Activated T-helper 2 cell treated with anti-CD3 and anti-CD28 coated beads, Interferon-gamma antibody, Interleukin-2, Interleukin-4, amounts not matched to agents 10 μg/mL and 5 μg/mL and 100 μg/mL, durations not matched to agents 14 hours and 24 hours and 36 hours (primary cell): ENCODE data around the gene GALNTL6. TPM values are rescaled to one million over a fixed set of nuclear protein-coding genes. Genes with fewer than 3 reads are reported as not detected.

Experiments used
- DNase-seq: peaks from one replicate; pipeline ENCODE4 v3.0.0; 2021; ENCODE audit warnings: low spot score
- H3K27ac Mint-ChIP-seq: one replicate; pipeline ENCODE4 v1.8.0; 2021; ENCODE audit warnings: mixed read lengths
- H3K27me3 Mint-ChIP-seq: one replicate; pipeline ENCODE4 v1.8.0; 2021; ENCODE audit warnings: low read depth, mixed read lengths
- H3K36me3 Mint-ChIP-seq: one replicate; pipeline ENCODE4 v1.8.0; 2021; ENCODE audit warnings: low read depth, mixed read lengths
- H3K4me1 Mint-ChIP-seq: one replicate; pipeline ENCODE4 v1.8.0; 2021; ENCODE audit warnings: low read depth, mixed read lengths
- H3K4me3 Mint-ChIP-seq: one replicate; pipeline ENCODE4 v1.8.0; 2021; ENCODE audit warnings: low read depth, mild to moderate bottlenecking, moderate library complexity, mixed read lengths
- H3K9me3 Mint-ChIP-seq: one replicate; pipeline ENCODE4 v1.8.0; 2021; ENCODE audit warnings: mixed read lengths
- intact Hi-C: fragments of 100-400 bp; cut with micrococcal nuclease; formaldehyde crosslinking; loops from one replicate; pipeline ENCODE4 v1.15.1; 2023
- total RNA-seq: library from RNA; stranded (reverse); gene quantifications from 2 replicates; pipeline ENCODE4 v1.2.3, GENCODE V29; 2022

Gene GALNTL6
- total RNA-seq: not detected in 2 replicates

DNA sequence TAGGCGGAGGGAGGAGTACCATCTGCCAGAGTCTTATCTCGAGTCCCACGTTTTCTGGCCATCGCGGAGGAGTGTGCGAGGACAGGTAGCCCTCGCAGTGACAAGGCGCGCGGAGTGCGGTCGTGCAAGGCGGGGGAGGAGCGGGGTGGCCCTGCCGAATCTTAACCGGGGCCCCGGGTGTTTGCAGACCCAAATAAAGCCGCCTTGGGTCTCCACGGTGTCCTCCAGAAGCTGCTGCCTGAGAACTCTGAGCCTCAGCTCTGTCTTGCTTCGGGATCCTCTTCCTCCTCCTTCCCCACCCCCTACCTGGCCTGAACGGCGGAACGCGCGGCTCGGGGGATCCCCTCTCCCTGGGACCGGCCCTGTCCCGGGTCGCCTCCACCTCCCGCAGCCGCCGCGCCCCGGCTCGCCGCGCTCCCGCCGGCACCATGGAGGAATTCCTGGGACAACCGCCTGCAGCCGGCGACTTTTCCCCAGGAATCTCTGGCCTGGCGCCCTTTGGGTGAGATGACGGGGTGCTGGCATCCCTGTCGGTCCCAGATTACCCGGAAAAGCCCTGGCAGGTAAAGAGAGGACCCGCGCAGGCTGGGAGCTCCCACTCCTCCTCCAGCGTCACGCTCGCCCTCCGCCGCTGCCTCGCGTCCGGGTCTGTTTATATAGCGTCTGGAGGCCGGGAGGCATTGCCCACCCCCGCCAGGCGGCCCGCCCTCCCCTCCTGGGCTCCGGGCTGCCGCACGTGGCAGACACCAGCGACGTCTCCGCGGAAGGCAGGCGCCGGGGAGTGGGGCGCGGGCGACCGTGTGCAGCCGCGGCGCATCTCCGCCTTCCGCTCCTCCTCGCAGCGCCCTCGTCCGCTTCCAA lies at the start of gene GALNTL6:
GALNTL6 (plus strand) TSS at position 740 of the 861 bp plus-strand sequence.
- intact Hi-C loops: no loop called here
- no peak within 1 kb of the TSS for H3K4me3 Mint-ChIP-seq
- DNase-seq: no peak

DNA sequence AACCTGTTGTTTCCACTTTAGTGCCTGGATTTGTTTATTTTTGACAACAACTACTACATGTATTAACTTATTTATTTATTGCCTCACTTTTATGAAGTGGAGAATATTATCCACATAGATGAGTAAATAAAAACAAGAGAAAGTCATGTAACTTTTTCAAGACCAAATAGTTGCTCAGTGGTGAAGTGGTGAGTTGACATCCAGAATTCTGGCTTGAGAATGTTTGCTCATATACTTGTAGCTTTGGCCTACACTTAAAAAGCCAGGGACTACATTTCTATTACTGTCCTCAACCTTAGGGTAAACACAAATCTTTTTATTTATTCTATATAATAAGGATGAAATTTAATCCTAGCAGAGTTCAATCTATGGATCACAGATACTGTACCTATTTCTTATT lies 47.7 kb upstream of the GALNTL6 start:
- peaks cover 19% of the 10 kb centered on the region for H3K9me3 Mint-ChIP-seq
- H3K27me3 Mint-ChIP-seq: no peaks in the 10 kb centered on the region
- no peak for DNase-seq
- H3K4me1 Mint-ChIP-seq: no peaks in the 10 kb centered on the region
- no peak overlapping the region for H3K27ac Mint-ChIP-seq
- no peaks in the 10 kb centered on the region for H3K36me3 Mint-ChIP-seq
- no peak overlapping the region for H3K4me3 Mint-ChIP-seq
- intact Hi-C loops: no loop called here

More for the DNA sequence above, at the start of gene GALNTL6:
- no peak within 1 kb of the TSS for H3K27ac Mint-ChIP-seq
- no peaks in the 10 kb centered on the region for H3K4me1 Mint-ChIP-seq
- H3K27me3 Mint-ChIP-seq: peaks cover 20% of the 10 kb centered on the region
- H3K9me3 Mint-ChIP-seq: no peaks in the 10 kb centered on the region
- no peaks in the 10 kb centered on the region for H3K36me3 Mint-ChIP-seq

DNA sequence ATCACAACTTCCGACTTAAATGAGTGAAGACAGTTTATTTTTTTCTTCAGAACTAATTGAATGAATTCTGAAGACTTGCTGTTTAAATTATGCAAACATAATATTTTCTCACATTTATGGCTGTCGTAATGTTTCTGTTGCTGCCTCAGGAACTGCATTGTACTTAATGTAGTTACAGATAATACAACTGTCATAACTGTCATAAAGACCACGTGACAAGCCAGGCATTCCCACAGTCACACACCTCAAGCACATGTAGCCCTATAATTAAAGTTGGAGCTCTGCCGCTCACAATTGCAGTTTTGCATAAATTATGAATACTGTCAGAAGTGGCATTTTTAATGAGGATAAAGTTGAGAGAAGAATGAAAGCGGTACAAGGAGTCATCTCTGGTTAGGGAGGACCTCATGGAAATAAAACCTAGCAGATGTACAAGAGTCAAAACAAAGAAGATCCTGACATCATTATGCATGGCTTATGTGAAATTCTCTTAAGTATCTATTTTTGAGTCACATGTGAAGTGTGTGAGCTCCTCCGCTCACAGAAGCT lies 38.5 kb upstream of the GALNTL6 start:
- intact Hi-C loops: no loop called here
- no peak overlapping the region for H3K27ac Mint-ChIP-seq
- no peaks in the 10 kb centered on the region for H3K36me3 Mint-ChIP-seq
- no peaks in the 10 kb centered on the region for H3K9me3 Mint-ChIP-seq
- no peak for DNase-seq
- H3K4me3 Mint-ChIP-seq: no peak overlapping the region
- no peaks in the 10 kb centered on the region for H3K27me3 Mint-ChIP-seq
- no peaks in the 10 kb centered on the region for H3K4me1 Mint-ChIP-seq

DNA sequence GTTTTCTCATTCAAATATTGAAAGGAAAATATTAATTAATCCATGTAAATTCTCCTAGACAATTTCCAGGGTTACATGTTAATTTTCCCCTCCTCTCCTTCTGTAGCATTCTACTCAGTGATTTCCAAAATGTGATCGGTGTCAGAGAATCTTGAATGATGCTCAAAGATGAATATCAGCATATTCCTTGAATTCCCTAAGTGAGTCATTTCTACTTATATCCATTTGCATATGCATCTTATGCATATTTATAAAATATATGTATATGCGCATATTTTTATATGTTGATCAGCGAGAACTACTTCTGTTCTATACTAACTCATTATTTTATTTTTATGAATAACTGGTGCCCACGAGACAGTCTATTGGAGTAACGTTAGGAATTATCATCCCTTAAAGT lies 33.9 kb upstream of the GALNTL6 start:
- Mint-ChIP-seq H3K27ac (no peak overlapping the region), H3K36me3 (no peaks in the 10 kb centered on the region), H3K9me3 (no peaks in the 10 kb centered on the region), H3K4me1 (no peaks in the 10 kb centered on the region), H3K27me3 (no peaks in the 10 kb centered on the region), H3K4me3 (no peak overlapping the region)
- no peak for DNase-seq
- intact Hi-C loops: no loop called here

DNA sequence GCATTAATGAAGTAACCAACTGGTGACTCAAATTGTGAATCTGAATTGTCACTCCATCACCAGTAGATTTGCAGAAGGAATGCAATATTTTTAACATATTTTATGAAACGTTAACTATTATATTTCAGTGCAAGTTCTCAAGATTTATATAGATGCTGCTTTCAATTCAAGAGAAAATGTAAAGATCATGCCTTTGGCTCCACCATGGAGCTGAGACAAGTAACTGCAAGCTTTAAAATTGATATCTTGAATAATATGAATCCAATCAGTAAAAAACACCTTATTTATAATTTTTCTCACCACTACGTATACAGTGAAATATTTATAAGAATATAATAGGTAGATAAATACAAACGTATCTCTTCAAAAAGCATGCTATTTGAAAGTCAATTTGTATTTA lies 27.8 kb upstream of the GALNTL6 start:
- Mint-ChIP-seq H3K27ac (no peak overlapping the region), H3K36me3 (no peaks in the 10 kb centered on the region), H3K4me3 (no peak overlapping the region), H3K27me3 (no peaks in the 10 kb centered on the region), H3K9me3 (no peaks in the 10 kb centered on the region), H3K4me1 (no peaks in the 10 kb centered on the region)
- DNase-seq: no peak
- intact Hi-C loops: no loop called here

DNA sequence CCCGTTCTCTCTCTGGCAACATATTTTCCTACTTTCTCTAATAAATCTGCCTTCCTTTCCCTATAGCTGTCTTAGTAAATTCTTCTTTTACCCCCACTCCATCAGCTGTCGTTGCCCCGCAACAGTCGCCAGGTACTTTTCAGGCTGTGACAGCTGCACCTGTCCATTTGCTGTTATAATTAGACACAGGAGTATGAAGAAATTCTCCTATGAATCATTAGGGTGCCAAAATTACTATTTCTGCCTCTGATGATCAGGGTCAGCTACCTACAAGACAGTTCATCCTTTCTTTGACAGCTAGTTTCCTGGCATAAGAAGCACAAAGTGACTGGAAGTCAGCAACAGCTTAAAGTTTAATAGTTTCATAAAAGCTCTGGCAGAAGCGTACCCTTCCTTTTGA lies 19.5 kb upstream of the GALNTL6 start:
- Mint-ChIP-seq H3K4me1 (no peaks in the 10 kb centered on the region), H3K36me3 (no peaks in the 10 kb centered on the region), H3K4me3 (no peak overlapping the region), H3K27ac (no peak overlapping the region), H3K9me3 (no peaks in the 10 kb centered on the region), H3K27me3 (no peaks in the 10 kb centered on the region)
- intact Hi-C loops: no loop called here
- no peak for DNase-seq

DNA sequence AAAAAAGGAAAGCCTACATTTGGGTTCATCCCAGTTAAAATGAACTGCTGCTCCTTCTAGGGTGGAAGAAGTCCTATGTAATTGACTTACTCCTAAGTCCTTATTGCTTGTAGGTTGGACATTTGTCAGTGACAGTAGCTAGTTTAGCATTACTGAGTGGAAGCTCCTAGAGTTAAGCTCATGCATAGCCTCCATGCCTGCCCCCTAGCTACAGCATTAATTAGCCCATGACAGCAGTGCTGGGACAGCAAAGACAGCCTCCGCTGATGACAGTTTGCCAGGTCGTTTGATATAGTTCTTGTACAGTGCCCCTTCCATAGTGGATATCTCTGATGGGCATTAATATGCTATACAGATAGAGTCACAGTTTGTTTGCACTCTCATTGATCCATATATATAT lies 18.7 kb upstream of the GALNTL6 start:
- DNase-seq: no peak
- intact Hi-C loops: no loop called here
- Mint-ChIP-seq H3K9me3 (no peaks in the 10 kb centered on the region), H3K36me3 (no peaks in the 10 kb centered on the region), H3K27ac (no peak overlapping the region), H3K27me3 (no peaks in the 10 kb centered on the region), H3K4me1 (no peaks in the 10 kb centered on the region), H3K4me3 (no peak overlapping the region)

DNA sequence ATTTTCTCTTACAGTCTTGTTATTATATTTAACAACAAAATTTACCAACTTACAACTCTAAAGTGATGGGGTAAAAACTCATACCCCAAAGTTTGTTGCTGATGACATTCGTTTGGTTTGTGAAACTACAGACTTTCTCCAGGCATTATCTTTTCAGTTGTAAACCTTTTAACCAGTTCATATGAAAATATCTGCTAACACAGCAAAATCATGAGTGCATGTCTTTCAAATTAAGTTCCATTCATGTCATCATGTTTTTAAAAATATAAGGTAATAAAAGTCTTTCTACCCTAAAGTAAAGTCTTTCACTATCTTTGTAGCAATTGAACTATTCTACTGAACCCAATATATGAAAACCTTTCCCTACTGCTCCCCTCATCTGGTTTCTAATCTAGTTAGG lies 3.4 kb upstream of the GALNTL6 start:
- DNase-seq: no peak
- intact Hi-C loops: no loop called here
- no peaks in the 10 kb centered on the region for H3K4me1 Mint-ChIP-seq
- no peaks in the 10 kb centered on the region for H3K36me3 Mint-ChIP-seq
- H3K9me3 Mint-ChIP-seq: no peaks in the 10 kb centered on the region
- no peak overlapping the region for H3K27ac Mint-ChIP-seq
- H3K27me3 Mint-ChIP-seq: peaks cover 17% of the 10 kb centered on the region
- H3K4me3 Mint-ChIP-seq: no peak overlapping the region

DNA sequence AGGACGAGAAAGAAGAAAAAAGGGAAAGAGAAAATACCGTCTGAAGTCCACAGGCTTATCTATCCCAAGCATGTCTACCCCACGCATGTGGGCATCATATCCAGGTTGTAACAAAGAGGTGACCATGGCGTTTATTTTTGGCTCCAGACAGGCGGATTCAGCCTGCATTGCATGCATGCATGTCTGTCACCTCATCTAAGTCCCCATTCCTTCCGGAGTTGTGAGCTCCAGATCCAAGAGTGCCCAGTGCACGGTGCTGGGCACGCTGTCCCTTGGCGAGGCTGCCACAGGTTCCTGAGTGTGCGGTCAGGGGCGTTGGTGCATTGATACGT lies 905 bp upstream of the GALNTL6 start:
- no peaks in the 10 kb centered on the region for H3K4me1 Mint-ChIP-seq
- no peaks in the 10 kb centered on the region for H3K36me3 Mint-ChIP-seq
- intact Hi-C loops: no loop called here
- DNase-seq: no peak
- H3K4me3 Mint-ChIP-seq: no peak overlapping the region
- peaks cover 20% of the 10 kb centered on the region for H3K27me3 Mint-ChIP-seq
- no peaks in the 10 kb centered on the region for H3K9me3 Mint-ChIP-seq
- no peak overlapping the region for H3K27ac Mint-ChIP-seq

DNA sequence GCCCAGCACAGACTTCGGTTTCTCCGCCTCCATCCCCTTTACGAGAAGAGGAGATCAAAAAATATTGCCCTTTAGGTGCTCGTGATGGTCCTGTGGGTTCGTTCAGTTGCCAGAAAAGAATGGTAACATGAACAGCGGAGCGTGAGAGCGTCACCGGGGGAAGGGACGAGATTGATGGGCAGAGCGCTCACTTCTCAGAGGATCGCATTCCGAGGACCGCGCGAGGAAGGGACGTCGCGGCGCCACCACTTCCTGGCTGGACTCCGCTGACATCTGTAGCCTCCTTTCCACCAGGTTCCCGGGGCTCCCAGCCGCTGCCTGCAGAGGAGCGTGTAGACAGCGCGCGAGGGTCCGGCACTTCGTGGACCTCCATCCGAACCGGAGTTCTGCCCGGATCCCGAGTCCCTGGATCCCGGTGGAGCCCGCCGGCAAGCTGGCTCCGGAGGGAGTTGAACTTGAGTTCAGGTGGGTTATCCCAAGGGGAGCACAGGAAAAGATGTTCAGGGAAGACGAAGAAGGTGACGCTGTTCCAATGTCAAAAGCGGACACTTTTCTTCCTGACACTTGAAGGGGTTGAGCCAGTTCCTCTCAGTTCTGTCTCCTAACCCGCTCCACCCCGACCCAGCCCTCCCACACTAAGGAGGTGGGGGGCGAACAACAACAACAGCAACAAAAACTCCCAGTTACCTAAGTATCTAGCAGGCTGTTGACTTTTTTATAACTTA lies 484 bp downstream of the GALNTL6 start:
- H3K4me1 Mint-ChIP-seq: no peaks in the 10 kb centered on the region
- DNase-seq: no peak
- H3K4me3 Mint-ChIP-seq: no peak overlapping the region
- peaks cover 20% of the 10 kb centered on the region for H3K27me3 Mint-ChIP-seq
- H3K9me3 Mint-ChIP-seq: no peaks in the 10 kb centered on the region
- no peaks in the 10 kb centered on the region for H3K36me3 Mint-ChIP-seq
- H3K27ac Mint-ChIP-seq: no peak overlapping the region
- intact Hi-C loops: no loop called here

DNA sequence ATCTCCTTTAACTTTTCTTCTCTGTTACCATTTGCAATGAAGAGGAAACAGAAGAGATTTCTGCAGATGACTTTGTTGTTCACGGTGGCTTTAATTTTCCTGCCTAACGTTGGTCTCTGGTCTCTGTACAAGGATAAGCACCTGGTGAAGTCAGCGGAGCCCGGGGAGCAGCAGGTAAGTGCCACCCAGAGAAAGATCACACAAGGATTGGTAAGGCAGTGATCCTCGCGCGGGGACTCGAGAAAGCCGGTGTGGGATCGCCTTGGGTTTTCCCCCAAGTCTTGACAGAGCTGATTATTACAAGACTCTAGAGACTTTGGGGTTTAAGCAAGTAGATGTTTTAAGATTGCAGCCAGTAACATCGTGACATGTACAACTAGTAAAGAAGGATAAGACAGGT lies 1.3 kb downstream of the GALNTL6 start:
- no peaks in the 10 kb centered on the region for H3K9me3 Mint-ChIP-seq
- intact Hi-C loops: no loop called here
- H3K27me3 Mint-ChIP-seq: peaks cover 20% of the 10 kb centered on the region
- H3K4me3 Mint-ChIP-seq: no peak overlapping the region
- no peak for DNase-seq
- H3K36me3 Mint-ChIP-seq: no peaks in the 10 kb centered on the region
- no peak overlapping the region for H3K27ac Mint-ChIP-seq
- H3K4me1 Mint-ChIP-seq: no peaks in the 10 kb centered on the region

DNA sequence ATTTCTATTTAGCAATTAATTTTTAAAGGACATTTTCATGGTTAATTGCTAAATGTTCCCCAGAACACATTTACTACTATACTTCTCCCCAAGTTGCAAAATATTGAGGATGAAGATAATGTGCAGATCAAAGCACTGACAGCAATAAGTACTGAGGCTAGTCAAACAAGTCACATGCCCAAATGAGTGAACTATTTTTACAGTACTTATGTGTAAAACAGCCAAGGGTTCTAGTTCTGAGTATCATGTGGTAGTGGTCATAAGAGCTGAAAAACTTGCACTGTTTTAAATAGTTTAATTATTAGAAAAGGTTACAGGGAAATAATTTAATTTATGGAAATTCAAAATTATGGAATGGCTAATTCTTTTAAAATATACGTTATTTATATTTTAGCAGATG lies 3.8 kb downstream of the GALNTL6 start:
- Mint-ChIP-seq H3K9me3 (no peaks in the 10 kb centered on the region), H3K27ac (no peak overlapping the region), H3K27me3 (peaks cover 19% of the 10 kb centered on the region), H3K4me3 (no peak overlapping the region), H3K36me3 (no peaks in the 10 kb centered on the region), H3K4me1 (no peaks in the 10 kb centered on the region)
- no peak for DNase-seq
- intact Hi-C loops: no loop called here

DNA sequence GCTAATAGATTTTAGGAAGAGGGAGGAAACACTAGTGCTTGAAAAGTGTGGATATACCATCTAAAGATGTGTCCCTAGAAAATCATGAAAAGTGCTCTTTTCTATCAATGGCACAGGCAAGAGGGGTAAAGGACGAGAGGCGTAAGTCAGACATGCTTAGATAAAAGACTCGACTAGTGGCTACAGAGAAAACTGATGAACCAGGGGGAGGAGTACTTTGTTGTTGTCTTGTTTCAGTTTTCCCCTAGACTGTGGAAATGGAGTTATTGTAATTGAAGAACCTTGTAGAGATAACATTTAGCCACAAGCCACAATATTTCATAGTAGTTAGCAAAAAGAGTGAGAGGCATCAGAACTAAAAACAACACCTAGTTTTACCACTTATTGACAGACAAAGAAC lies 21.4 kb downstream of the GALNTL6 start:
- no peaks in the 10 kb centered on the region for H3K4me1 Mint-ChIP-seq
- no peak for DNase-seq
- intact Hi-C loops: no loop called here
- no peaks in the 10 kb centered on the region for H3K36me3 Mint-ChIP-seq
- H3K27ac Mint-ChIP-seq: no peak overlapping the region
- no peak overlapping the region for H3K4me3 Mint-ChIP-seq
- no peaks in the 10 kb centered on the region for H3K9me3 Mint-ChIP-seq
- H3K27me3 Mint-ChIP-seq: no peaks in the 10 kb centered on the region
